NCI-H1092 (cell line): ENCODE measurements around the gene ANHX.
A peak's percentile ranks its signal among the peaks of the same experiment; 100 is the strongest.

Source experiments
- DNase-seq: peaks from one replicate; lab custom pipeline; 2025; lab: John Stamatoyannopoulos, UW

The ANHX gene

DNA sequence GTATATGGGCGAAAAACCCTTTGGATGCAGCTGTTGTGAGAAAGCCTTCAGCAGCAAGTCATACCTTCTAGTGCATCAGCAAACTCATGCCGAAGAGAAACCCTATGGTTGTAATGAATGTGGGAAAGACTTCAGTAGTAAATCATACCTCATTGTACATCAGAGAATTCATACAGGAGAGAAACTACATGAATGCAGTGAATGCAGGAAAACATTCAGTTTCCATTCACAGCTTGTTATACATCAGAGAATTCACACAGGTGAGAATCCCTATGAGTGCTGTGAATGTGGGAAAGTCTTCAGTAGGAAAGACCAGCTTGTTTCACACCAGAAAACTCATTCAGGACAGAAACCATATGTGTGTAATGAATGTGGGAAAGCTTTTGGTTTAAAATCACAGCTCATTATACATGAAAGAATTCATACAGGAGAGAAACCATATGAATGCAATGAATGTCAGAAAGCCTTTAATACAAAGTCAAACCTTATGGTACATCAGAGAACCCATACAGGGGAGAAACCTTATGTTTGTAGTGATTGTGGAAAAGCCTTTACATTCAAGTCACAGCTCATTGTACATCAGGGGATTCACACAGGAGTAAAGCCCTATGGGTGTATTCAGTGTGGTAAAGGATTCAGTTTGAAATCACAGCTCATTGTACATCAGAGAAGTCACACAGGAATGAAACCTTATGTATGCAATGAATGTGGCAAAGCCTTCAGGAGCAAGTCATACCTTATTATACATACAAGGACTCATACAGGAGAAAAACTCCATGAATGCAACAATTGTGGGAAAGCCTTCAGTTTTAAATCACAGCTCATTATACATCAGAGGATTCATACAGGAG is 33.0 kb downstream of the ANHX start:
- DNase-seq = no peak

GRCh38 chr12:133201888-133202287 is 33.8 kb downstream of the ANHX start:
- no peak for DNase-seq

DNA sequence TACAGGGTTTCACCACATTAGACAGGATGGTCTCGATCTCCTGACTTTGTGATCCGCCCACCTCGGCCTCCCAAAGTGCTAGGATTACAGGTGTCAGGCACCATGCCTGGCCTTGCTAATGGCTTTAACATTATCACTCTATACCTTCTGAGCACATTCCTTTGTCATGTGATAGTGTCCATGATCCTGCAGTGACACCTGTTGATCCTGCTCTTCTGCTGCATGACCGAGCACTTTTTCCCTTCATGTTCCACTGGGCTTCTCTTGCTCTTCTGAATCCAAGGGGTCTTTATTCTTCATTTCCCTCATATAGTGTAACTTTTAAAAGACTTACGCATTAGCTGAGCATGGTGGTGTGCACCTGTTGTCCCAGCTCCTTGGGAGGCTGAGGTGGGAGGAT is 42.8 kb downstream of the ANHX start:
- DNase-seq = no peak

DNA sequence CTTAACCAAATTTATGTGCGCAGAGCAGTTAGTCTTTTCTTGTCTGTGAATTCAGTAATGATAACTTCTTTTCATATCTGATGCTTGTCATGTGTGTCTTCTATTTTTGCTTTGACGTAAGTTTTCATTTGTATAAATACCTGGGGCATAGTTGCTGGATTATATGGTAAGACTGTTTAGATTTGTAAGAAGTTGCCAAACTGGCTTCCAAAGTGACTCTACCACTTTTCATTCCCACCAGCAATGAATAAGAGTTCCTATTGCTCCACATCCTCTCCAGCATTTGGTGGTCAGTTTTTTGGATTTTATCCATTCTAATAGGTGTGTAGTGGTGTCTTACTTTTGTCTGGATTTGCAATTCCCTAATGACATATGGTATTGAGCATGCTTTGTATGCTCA is 45.5 kb downstream of the ANHX start:
- no peak for DNase-seq

GRCh38 chr12:133181238-133181959 is 54.3 kb downstream of the ANHX start, which contains the start of gene ZNF268:
Gene ZNF268, plus strand, starts transcription at chr12:133181495. Its CDS starts 503 bp downstream, at chr12:133181998.
- peak; percentile 90 for DNase-seq

- DNase-seq = no peak
Measured at GRCh38 chr12:133180669-133181068, 55.0 kb downstream of the ANHX start.

- DNase-seq = no peak
Measured at GRCh38 chr12:133174901-133175300, 60.8 kb downstream of the ANHX start.

GRCh38 chr12:133172491-133172890 is 63.2 kb downstream of the ANHX start:
- DNase-seq = no peak
